ENCODE results near the gene MRPL12.

- no peak for TF ChIP-seq CTCF (IDR thresholded peaks at IDR 0.05)
- no peak for TF ChIP-seq POLR2A (IDR thresholded peaks at IDR 0.05)
Measured at GRCh38 chr17:81691608-81692007, 11.6 kb upstream of the MRPL12 start.
